Activated gamma-delta T cell treated with Interleukin-2 at 50 U/mL for 16 hours (primary cell): ENCODE measurements around the gene SYTL5.

Experiments used
- DNase-seq: peaks from one replicate; pipeline ENCODE4 v3.0.0-alpha.2; 2020

SYTL5 gene

DNA sequence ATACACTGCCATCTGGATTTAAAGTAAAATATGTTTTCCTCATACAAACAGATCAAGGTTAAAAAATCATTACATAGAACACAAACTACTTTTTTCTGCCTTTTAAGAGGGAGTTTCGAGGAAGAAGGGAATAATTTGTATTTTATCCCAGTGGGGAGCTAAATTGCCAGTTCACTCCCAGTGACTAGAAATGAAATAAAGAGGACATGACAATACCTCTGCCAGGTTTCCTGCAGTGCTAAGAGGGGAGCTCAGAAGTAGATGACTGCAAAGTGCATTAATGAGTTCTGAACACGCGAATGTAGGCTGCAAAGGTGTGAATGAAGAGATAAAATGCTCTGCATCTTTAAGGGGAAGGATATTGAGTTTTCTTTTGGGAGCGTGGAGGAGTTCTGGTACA is 144.6 kb downstream of the SYTL5 start:
- DNase-seq: no peak

DNA sequence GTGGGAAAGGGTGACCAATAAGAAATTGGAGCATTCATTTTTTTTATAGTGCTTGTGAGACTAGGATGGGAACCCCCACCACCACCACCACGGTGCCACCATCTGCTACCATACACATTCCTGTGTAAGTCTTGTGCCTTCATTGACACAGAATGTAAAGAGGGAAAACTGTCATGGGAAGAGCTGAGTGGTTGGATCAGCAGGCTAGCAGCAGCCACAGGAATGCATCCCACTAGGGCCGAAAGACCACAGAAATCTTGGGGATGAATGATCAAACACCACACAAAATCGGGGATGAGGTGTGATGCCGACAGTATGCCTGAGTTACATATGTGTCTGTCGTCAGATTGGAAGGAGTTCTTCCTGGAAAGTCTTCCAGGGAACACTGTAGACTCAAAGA is 145.1 kb downstream of the SYTL5 start:
- DNase-seq: no peak

DNA sequence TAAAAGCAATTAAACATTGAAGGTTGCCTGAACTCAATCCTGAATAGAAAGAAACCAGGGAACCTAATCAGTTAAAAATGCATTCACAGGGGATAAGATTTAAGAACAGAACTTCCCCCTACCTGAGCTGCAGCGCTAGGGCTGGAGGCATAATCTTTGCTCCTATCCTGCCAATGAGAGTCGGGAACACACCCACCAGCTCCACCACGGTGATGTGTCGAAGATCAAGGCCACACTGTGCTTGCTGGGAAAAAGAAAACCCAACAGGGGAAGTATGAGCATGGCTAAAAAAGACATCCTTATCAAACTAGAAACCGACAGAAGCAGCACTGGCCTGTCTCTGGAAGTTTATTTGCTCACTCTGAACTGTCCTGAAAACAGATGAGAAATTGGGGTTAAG is 148.0 kb downstream of the SYTL5 start:
- no peak for DNase-seq

DNA sequence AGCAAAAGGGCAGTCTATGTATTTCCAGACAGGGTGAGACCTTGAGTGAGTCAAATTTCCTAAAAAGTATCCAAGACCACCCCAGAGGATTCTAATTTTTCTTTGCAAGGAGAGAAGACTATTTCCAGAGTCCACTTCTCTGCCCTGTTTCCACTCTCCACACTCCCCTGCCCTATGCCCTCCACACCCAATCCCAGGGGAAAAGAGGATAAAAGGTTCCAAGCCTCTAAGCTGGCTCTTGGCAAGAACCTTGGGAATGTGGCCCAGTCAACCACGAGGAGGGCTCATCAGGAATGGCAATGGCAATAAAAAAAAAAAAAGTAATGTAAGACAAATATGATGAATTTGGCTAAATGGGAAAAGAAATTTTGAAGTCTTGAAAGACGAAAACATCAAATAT is 148.5 kb downstream of the SYTL5 start:
- DNase-seq: no peak

DNA sequence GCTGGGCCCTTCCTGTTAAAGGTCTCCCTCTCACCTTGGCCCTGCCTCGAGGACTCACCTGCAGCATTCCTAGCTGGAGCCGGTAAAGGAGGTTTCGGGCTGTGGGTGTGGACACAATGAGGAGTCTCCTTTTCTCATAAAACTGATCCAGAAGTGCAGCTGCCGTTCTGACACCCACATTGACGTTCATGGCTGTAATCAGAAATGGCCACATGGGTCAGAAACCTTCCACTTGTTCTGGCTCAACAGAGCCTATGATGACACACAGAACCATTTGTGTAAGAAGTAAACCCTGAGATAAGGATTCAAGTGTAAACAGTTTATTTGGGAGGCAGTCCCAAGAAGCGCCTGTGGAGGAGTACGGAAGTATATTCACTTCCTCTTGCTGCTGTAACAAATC is 150.5 kb downstream of the SYTL5 start:
- DNase-seq: no peak

DNA sequence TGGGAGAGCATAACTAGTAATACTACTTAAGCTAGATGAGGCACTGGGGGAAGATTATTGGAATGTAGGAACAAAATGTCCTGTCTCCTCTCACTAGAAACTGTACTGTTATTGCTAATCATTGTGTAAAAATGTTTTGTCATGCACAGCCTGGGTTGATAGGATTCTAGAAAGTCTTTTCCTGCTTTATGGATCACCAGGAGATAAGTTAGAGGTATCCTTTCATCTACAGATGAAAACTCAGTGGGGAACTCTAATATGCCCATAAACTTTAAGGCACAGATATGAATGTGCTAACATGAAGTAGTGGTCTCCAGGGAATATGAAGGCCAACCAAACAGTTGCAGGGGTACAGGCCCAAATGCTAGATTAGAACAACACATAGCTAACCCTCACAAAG is 156.8 kb downstream of the SYTL5 start:
- no peak for DNase-seq

DNA sequence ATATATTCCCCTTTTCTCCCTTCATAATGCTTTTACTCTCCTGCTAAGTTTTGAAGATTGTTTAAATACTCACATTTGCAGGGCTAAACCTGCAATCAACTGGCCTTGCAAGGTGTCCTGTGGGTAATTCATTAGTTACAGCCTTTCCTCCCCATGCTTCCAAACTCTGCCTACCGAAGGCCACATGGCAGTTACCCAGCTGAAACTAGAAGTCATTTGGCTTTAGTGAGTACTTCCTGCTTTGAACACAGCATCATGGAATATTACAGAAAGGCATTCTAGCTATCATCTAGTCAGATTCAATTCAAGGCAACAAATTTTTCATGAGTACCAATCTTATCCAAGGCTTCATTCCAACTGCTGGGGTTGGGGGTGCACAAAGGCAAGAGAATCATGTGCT is 158.7 kb downstream of the SYTL5 start:
- DNase-seq: no peak

DNA sequence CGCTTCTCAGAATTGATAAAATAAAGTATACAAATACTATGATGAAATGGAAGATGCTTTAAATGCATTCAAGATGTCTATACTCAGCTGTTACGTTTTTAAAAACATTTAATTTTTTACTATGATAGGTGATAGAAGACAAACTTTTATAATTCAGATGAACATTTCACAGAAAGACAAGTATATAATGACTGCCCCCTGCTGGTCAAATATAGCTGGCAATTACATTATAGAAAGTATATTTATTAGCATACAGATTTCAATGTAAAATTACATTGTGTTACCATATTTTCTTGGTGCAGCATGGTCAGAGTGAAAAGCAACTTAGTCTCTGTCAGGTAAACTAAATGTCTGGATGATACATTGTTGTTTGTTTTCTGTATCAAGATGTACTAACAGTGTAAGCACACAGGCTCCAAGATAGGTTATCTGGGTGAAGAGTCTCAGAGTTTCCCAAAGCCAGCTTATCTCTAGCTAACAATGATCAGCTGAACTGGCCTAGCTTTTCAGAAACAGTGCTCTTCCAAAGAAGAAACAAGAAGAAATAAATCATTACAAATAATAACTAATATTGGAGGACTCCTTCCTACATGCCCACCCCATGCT is 160.2 kb downstream of the SYTL5 start:
- DNase-seq: no peak

DNA sequence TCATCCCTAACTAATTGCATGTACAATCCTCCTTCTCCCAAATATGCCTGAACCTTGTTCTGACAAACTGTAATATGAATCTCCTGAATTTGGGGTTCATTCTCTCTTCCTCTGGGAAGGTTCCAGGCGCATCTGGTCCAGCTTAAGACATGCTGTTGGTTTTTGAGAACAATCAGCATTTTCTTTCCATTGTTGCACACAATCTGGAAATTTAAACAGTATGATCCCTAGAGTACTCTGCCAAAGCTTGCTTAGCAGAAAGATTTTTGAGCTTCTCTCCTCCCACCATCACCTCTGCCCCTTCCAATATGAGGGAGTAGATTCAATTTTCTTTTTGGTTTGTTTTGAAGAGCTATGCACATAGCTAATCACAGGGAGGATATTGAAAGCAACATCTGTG is 164.2 kb downstream of the SYTL5 start:
- DNase-seq: no peak

DNA sequence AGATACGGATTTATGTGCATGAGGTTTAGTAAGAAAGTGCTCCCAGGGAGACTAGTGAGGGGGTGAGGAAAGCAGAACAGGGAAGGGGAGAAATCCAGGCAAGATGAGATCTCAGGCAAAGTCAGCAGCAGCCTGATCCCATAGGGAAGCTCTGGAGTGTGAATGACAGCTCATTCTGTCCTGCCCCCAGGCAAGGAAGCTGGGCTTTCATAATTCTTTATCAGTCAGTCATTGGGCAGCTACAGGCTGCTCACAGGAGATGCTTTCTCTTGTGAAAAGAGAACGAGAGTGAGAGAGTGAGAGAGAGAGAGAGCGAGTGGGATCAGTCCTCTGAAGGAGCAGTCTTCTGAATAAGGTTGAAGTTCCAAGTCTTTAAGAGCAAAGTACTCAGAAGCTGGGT is 166.2 kb downstream of the SYTL5 start:
- no peak for DNase-seq

DNA sequence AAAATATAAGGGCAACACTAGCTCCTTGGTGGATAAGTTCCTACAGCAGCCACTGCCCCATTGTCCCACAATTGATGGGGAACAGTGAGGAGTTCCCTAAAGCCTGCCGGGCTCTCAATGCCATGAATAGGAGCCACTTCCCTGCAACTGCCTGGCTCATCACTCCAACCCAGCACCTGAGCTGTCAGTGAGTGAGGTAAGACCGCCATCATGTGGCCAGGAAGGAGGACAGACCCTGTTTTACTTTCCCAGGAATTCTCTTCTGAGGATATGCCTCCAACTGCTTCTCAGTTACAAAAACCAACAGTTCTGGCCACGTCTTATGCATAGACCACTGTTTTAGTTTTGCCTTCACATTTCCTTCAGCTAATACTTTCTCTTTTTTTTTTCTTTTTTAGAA is 168.8 kb downstream of the SYTL5 start:
- no peak for DNase-seq

DNA sequence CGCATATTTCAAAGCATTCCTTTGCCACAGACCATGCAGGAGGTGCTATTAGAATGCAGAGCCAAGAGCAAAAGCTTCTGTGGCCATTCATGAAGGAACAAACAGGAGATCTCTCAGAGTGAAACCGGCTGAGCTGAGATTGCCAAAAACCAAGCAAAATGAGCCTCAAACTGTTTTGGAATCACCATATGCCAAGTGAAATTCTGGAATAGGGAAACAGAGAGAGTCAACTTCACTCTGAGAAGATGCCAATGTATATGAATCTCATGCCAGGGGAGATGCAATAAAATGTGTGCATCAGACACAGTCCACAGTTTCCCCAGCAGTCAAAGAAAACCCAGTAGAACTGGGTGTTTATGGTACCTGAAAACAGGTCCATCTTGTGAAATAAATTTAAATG is 172.0 kb downstream of the SYTL5 start:
- DNase-seq: no peak
